ENCODE results near the gene GTPBP8.
A peak's percentile ranks its signal among the peaks of the same experiment; 100 is the strongest.

The GTPBP8 gene

DNA sequence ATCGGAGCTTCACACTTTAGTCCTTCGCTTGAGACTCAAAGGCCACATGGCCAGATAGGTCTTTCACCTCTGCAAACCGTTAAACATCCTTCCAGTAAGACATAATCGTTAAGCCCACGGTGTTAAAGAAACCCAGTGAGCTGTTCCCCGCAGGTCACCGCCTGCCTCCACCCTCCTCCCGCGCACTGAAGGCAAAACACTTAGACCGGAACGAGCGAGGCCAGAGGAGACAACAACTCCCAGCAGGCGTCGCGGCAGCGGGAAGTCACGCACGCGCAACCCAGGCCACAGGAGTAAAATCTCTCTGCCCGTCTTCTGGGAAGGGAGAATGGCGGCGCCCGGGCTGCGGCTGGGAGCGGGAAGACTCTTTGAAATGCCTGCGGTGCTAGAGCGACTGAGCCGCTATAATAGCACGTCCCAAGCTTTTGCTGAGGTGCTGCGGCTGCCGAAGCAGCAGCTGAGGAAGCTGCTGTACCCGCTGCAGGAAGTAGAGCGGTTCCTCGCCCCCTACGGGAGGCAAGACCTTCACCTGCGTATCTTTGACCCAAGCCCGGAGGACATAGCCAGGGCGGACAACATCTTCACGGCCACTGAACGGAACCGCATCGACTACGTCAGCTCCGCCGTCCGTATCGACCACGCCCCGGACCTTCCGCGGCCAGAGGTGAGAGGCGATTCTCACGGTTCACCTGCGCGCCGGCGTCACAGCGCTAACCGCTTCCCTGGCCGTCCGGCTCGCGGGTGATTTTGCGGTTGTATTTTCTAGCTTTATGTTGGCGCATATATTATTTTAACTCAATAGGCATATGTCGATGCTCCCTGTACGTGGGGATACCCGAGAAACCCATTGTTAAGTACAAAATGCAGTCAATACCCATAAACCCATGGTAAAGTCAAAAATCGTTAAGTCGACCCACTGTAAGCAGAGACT lies at the start of gene GTPBP8:
TSS of gene GTPBP8 (plus strand) at position 313 of the 931 bp plus-strand sequence. CDS start at position 329, 16 bp downstream.
- peak; percentile 85 for DNase-seq (ENCODE audit: low read depth)
- peak within 1 kb of the TSS; percentile 98 for H3K4me3 ChIP-seq (ENCODE audit: low read length)
- TF ChIP-seq, protein P1, sequence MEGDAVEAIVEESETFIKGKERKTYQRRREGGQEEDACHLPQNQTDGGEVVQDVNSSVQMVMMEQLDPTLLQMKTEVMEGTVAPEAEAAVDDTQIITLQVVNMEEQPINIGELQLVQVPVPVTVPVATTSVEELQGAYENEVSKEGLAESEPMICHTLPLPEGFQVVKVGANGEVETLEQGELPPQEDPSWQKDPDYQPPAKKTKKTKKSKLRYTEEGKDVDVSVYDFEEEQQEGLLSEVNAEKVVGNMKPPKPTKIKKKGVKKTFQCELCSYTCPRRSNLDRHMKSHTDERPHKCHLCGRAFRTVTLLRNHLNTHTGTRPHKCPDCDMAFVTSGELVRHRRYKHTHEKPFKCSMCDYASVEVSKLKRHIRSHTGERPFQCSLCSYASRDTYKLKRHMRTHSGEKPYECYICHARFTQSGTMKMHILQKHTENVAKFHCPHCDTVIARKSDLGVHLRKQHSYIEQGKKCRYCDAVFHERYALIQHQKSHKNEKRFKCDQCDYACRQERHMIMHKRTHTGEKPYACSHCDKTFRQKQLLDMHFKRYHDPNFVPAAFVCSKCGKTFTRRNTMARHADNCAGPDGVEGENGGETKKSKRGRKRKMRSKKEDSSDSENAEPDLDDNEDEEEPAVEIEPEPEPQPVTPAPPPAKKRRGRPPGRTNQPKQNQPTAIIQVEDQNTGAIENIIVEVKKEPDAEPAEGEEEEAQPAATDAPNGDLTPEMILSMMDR (conservative IDR thresholded peaks at IDR 0.05; ENCODE audit: low read length), result peak; percentile 6; the same call in 1 of the 2 replicates

DNA sequence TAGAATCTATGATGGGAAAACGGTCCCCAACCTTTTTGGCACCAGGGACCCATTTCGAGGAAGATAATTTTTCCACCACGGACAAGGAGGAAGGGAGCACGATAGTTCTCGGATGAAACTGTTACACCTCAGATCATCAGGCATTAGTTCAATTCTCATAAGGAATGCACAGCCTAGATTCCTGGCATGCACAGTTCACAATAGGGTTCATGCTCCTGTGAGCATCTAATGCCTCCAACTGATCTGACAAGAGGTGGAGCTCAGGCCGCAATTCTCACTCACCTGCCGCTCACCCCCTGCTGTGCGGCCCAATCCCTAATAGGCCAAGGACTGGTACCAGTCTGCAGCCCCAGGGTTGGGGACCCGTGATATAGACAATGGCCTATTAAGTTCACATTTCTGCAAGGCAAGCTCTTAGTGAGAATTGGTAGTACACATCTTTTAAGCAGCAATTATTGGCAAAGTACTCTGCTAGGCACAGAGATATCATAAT lies 42.4 kb upstream of the GTPBP8 start:
- TF ChIP-seq, protein P1 (conservative IDR thresholded peaks at IDR 0.05; ENCODE audit: low read length), result no peak

DNA sequence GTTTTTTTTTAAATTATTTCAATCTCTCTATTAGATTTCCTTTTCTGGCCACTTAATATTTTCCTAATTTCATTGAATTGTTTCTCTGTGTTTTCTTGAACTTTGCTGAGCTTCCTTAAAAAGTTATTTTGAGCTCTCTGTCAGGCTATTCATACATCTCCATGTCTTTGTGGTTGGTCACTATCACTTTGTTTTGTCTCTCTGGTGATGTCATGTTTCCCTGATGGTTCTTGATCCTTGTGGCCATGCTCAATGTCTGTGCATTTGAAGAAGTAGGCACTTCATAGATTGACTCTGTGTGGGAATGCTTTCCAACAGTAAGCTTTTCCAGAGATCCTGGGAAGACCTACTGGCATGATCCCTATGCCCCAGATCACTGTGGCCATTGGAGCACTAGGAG lies 34.4 kb upstream of the GTPBP8 start:
- TF ChIP-seq, protein P1 (conservative IDR thresholded peaks at IDR 0.05; ENCODE audit: low read length), result no peak
- DNase-seq (ENCODE audit: low read depth), result no peak
- no peak overlapping the region for H3K4me3 ChIP-seq (ENCODE audit: low read length)

More for the DNA sequence above, 42.4 kb upstream of the GTPBP8 start:
- H3K4me3 ChIP-seq (ENCODE audit: low read length), result no peak overlapping the region
- DNase-seq (ENCODE audit: low read depth), result no peak

DNA sequence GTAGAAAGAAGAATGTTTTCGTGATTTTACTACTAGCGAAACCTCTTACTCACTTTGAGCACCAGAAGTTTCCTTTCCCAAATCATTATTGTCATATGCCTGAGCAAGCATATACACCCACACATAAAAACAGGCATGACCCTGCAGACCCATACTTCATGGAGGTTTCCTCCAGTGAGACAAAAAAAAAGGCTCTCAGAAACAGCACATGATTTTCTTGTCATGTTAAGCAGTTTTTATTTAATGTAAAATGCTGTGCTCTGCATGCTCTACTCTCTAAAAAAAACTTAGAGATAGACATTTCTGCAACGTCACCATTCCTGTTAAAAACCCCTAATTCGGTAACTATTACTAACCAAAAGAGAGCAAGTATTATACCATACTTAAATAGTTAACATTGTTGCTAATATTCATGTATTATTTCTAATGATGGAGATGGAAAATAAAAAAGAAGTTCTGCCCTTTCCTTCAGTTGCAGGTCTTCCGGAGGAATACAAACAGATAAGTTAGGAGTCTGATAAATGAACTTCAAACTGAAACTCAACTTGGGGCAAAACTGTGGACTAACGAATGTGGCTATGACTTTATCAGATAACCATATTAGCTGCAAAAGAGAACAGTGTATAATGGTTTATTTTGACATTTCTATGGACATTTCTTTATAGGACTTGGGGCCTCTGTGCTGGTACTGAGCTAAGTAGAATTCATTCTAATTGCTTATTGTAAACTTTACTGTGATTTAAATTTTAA lies 31.8 kb upstream of the GTPBP8 start:
- TF ChIP-seq, protein P1 (conservative IDR thresholded peaks at IDR 0.05; ENCODE audit: low read length), result no peak
- DNase-seq (ENCODE audit: low read depth), result no peak
- no peak overlapping the region for H3K4me3 ChIP-seq (ENCODE audit: low read length)

DNA sequence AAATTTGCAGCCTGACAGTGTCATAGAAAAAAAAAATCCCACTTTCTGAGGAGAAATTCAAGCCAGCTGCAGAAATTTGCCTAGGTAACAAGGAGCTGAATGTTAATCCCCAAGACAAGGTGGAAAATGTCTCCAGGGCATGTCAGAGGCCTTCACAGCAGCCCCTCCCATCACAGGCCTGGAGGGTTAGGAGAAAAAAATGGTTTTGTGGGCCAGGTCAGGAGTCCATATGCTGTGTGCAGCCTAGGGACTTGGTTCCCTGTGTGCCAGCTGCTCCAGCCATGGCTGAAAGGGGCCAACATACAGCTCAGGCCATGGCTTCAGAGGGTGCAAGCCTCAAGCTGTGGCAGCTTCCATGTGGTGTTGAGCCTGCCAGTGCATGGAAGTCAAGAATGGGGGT lies 27.1 kb upstream of the GTPBP8 start:
- H3K4me3 ChIP-seq (ENCODE audit: low read length), result no peak overlapping the region
- TF ChIP-seq, protein P1 (conservative IDR thresholded peaks at IDR 0.05; ENCODE audit: low read length), result no peak
- no peak for DNase-seq (ENCODE audit: low read depth)

DNA sequence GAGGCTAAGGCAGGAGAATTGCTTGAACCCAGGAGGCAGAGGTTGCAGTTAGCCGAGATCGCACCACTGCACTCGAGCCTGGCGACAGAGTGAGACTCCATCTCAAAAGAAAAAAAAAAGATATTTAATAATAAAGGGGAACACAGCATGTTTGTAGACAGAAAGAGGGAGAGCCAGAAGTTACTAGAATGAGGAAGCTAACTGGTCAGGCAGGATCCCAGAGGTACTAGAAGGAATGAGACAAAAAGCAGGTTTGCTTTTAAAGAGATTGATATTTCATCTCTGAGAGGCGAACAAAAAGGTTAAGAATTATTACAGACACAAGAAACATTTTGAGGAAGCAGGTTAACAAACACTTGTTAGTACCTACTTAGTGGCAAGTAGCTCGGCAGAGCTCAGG lies 25.1 kb upstream of the GTPBP8 start:
- DNase-seq (ENCODE audit: low read depth), result no peak
- TF ChIP-seq, protein P1 (conservative IDR thresholded peaks at IDR 0.05; ENCODE audit: low read length), result no peak

More for the DNA sequence above, 25.1 kb upstream of the GTPBP8 start:
- H3K4me3 ChIP-seq (ENCODE audit: low read length), result no peak overlapping the region

Data from AG10803 (cell line).